HG02938 (cell line): Measurements from ENCODE around the gene SERPINA12.
"Not testable (repeated sequence)": the region's sequence is repeated elsewhere in the genome, so short reads cannot be mapped to it uniquely, and the experiment has no call there.

Source experiments
- ATAC-seq: cut with Tn5 transposase; IDR thresholded peaks from one replicate; pipeline ENCODE4 v1.9.1; 2021; ENCODE audit warnings: mild to moderate bottlenecking, moderate library complexity; ENCODE audit not compliant: unreplicated experiment

SERPINA12 gene

DNA sequence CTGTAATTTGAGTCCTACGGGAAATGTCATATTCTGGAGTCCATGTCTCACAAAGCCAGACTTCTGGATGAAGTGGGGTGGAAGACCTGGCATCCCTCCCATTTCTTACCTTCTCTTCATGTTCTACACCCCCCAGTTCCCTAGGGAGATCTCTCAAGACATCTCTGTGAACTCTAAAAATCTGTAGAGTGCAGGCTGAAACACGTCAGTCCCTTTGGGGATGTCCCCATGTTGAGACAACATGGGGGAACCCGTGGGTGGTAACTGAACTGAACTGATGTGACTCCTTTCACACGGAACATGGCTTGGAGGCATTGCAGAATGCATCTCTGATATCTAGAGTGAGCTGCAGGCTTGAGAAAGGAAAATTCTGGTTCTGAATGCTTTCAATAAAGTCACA is 15.2 kb downstream of the SERPINA12 start:
- no peak for ATAC-seq

- no peak for ATAC-seq
Measured at GRCh38 chr14:94491511-94491910, 17.8 kb downstream of the SERPINA12 start.

GRCh38 chr14:94489336-94489735 is 19.9 kb downstream of the SERPINA12 start:
- no peak for ATAC-seq

DNA sequence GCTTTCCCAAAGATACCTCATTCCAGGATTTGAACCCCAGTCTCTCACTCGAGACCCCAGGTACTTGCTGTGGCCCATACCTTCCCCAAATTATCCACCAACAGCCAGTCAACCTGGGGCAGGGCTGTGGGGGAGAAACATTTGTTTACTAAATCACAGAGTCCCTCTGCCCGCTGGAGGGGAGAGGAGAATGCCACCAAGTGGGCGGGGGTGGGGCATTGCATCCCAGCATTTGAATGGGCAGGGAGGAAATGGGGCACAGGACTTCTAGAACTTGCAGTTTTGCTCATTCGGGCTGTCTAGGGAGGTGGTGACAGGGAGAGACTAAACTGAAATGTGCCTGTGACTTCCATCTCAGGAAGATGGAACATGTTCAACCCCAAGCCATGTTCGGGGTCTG is 22.4 kb downstream of the SERPINA12 start:
- no peak for ATAC-seq

GRCh38 chr14:94485944-94486841 is 23.1 kb downstream of the SERPINA12 start:
- ATAC-seq = no peak

- ATAC-seq = no peak
Measured at GRCh38 chr14:94484481-94484880, 24.8 kb downstream of the SERPINA12 start.

DNA sequence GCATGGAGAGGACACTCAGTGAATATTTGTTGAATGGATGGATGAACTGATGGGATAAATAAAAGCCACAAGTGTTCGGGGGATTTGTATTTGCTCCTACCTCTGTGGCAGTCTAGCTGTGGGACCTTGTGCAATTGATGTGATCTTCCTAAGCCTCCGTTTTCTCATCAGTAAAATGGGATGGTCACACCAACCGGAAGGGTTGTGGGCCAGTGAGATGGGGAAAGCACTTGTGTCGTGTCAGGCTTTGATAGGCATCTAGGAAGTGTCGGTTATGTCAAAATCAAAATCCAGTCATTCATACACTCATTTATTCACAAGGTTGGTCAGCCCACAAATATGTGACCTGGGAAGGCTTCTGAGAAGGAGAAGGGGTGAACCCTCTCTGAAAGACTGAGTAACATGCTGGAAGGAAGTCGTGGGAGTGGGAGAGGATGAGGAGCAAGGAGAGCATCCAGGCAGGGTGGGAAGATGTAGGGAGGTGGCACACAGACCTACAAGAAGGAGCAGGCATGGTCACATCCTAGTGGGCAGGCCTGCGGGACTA is 25.5 kb downstream of the SERPINA12 start:
- no peak for ATAC-seq

DNA sequence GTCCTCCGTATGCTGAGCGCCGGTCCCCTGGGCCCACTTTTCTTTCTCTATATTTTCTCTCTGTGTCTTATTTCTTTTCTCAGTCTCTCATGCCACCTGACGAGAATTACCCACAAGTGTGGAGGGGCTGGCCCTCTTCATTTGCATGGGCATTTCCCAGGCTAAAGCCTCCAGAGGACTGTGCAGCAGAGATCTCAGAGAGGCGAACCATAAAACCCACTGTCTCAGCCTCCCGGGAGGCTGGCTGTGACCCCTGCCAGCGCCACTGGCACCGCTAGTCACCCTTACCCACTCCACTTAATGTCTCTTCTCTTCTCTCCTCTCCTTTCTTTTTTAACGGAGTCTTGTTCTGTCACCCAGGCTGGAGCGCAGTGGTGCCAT is 26.2 kb downstream of the SERPINA12 start:
- no peak for ATAC-seq

- not testable (repeated sequence) for ATAC-seq
Measured at GRCh38 chr14:94482132-94483070, 26.9 kb downstream of the SERPINA12 start.

DNA sequence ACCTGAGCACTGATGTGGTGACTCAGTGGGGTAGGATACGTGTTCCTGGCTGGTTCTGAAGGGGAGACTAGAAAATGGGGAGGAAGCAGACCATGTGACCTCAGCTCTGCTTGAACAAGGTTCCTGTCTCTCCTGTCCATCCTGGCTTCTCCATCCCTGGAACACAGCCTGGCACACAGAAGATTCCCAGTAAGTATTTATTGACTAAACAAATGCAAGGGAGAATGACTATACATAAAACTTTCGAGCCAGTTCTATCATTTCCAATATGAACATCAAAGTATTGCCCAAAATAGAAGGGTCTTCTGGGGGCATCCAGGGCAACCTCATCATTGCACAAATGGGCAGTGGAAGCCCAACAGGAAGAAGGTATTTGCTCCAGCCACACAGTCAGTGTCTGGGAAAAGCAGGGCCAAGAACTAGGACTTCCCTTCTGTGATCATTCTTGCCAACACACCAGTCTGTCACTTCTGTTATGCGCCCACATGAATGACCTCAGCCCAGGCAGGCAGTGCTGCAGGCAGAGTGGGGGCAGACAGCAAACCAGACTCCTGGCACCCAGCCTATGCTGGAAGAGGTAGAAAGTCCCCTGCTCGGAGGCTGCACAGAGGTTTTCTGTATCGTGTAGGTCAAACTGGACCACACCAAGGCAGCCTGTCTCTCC is 27.7 kb downstream of the SERPINA12 start:
- ATAC-seq = no peak

GRCh38 chr14:94480809-94481208 is 28.5 kb downstream of the SERPINA12 start:
- no peak for ATAC-seq

GRCh38 chr14:94478420-94478819 is 30.8 kb downstream of the SERPINA12 start:
- ATAC-seq = no peak

DNA sequence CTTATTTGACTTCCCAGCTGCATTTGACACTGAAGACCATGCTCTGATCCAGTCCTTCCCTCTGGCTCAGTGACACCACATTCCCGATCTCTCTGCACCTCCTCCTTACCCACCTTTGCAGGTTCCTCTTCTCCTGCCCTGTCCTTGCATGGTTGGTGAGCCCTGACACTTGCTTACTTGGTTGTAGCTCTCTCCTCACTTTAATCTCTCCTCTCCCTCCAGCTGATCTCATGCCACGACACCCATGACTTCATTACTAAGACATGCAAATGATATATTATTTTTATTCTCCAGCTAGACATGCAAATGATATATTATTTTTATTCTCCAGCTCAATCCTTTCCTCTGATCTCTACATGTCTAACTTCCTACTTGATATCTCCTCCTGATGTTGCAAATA is 33.2 kb downstream of the SERPINA12 start, which contains the start of gene SERPINA9:
Gene SERPINA9, minus strand, starts transcription at position 175 of the 400 bp plus-strand sequence. CDS start 6,357 bp downstream, outside the sequence.
- no peak for ATAC-seq

DNA sequence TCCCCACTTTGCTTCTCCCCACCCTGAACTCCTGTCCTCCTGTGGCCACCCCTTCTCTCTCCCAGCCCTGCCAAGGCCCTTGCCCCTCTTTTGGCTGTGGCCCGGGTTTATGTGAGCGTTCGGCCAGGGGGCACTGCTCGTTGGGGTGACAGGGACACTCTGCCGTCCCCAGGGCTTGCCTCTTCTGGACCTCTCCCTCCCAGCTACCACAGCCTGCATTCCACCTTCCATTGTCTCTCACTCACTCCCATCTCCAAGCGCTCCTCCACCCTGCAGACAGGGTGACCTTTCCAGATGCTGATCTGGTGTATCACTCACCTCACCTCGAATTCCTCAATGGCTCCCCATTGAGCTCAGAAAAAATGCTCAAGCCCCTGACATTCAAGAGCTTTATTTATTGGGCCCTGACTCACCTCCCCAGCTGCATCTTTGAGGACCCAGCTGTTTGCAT is 34.7 kb downstream of the SERPINA12 start:
- ATAC-seq = no peak

- ATAC-seq = no peak
Measured at GRCh38 chr14:94473666-94474410, 35.4 kb downstream of the SERPINA12 start.

DNA sequence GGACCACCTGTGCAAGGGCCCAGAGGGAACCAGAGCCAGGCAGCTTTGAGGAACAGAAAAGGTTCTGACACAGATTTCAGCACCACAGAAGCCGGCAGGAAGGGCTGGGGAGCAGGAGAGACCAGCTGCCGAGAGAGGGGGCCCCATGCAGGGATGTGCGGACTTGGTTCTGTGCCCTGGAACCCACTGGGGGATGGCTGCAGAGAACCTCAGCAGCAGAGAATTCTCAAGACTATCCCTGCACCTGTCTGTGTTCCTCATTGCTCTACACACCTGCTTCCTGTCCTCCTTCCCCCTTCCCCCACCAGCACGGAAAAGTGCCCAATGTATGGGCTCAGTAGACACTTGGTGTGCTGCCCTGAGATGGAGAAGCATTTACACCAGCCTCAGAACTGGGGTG is 36.4 kb downstream of the SERPINA12 start:
- no peak for ATAC-seq

GRCh38 chr14:94471045-94471444 is 38.2 kb downstream of the SERPINA12 start:
- no peak for ATAC-seq

DNA sequence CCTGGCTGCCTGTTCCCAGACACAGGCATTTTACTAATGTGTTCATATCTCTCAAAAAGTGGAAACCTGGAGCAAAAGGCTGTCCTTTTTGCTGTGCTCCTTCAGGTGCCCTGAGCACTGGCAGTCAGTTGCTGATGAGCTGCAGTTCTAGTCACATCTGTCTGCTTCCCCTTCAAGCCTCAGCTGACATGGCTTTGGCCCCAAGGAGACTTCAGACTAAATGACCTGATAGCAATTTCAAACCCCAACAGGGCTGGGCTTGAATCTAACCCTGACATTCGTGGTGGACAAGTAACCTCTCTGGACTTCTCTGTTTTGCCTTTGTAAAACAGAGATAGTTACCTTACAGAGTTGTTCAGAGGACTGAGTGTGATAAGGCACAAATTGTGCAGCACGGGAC is 39.0 kb downstream of the SERPINA12 start:
- no peak for ATAC-seq

DNA sequence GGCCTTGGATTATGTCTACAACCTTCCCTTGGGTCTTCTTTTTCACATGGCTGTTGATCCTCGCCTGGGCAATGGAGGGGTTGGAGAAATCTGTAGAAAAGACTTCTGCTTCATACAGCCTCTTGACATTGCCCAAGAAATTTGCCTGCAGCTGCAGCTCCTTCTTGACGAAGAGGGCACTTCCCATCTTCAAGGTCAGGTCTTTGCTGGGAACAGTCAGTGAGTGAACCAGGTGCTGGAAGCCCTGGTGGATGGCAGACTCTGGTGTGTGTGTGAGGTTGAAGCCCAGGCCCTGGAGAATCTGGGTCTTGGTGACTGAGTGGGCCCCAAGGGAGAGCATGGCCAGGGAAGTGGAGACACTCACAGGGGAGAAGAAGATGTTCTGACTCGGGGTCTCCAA is 40.0 kb downstream of the SERPINA12 start:
- ATAC-seq = no peak
